ENCODE measurements around the gene PIGN. TPM values are rescaled to one million over a fixed set of nuclear protein-coding genes. Genes with fewer than 3 reads are reported as not detected.

Gene PIGN
- total RNA-seq, 1 donor from 2014 or later: 35.4 TPM

GRCh38 chr18:62189208-62189607 is 2.4 kb upstream of the PIGN start:
- no peak for TF ChIP-seq CTCF (IDR thresholded peaks at IDR 0.05; ENCODE audit: unreplicated experiment)
- DNase-seq (ENCODE audit: low spot score in 2 of 2, unreplicated experiment in 2 of 2): no peak
- Mint-ChIP-seq H3K4me1 (peaks cover 39% of the 10 kb centered on the region), H3K27me3 (ENCODE audit: low read depth) (no peaks in the 10 kb centered on the region), H3K36me3 (peaks cover 15% of the 10 kb centered on the region), H3K9me3 (peaks cover 10% of the 10 kb centered on the region), H3K4me3 (peak overlapping the region; percentile 100), H3K27ac (no peak overlapping the region)

GRCh38 chr18:62187543-62188510 is 971 bp upstream of the PIGN start:
- peak overlapping the region; percentile 99 for H3K27ac Mint-ChIP-seq
- peaks cover 10% of the 10 kb centered on the region for H3K9me3 Mint-ChIP-seq
- peaks cover 43% of the 10 kb centered on the region for H3K4me1 Mint-ChIP-seq
- TF ChIP-seq CTCF (IDR thresholded peaks at IDR 0.05; ENCODE audit: unreplicated experiment): no peak
- peak in 1 of 2 experiments; percentile 55 for DNase-seq (ENCODE audit: low spot score in 2 of 2, unreplicated experiment in 2 of 2)
- H3K27me3 Mint-ChIP-seq (ENCODE audit: low read depth): no peaks in the 10 kb centered on the region
- H3K36me3 Mint-ChIP-seq: peaks cover 13% of the 10 kb centered on the region
- H3K4me3 Mint-ChIP-seq: peak overlapping the region; percentile 100

GRCh38 chr18:62186499-62186773 is 420 bp downstream of the PIGN start:
- H3K4me3 Mint-ChIP-seq: peak overlapping the region; percentile 100
- H3K4me1 Mint-ChIP-seq: peaks cover 43% of the 10 kb centered on the region
- TF ChIP-seq CTCF (IDR thresholded peaks at IDR 0.05; ENCODE audit: unreplicated experiment): no peak
- peak in 1 of 2 experiments; percentile 29 for DNase-seq (ENCODE audit: low spot score in 2 of 2, unreplicated experiment in 2 of 2)
- H3K36me3 Mint-ChIP-seq: peaks cover 3% of the 10 kb centered on the region
- H3K27me3 Mint-ChIP-seq (ENCODE audit: low read depth): no peaks in the 10 kb centered on the region
- H3K9me3 Mint-ChIP-seq: no peaks in the 10 kb centered on the region
- H3K27ac Mint-ChIP-seq: peak overlapping the region; percentile 99

GRCh38 chr18:62183578-62184195 is 3.2 kb downstream of the PIGN start:
- peaks cover 25% of the 10 kb centered on the region for H3K4me1 Mint-ChIP-seq
- no peak for DNase-seq (ENCODE audit: low spot score in 2 of 2, unreplicated experiment in 2 of 2)
- no peaks in the 10 kb centered on the region for H3K36me3 Mint-ChIP-seq
- peak; percentile 86 for TF ChIP-seq CTCF (IDR thresholded peaks at IDR 0.05; ENCODE audit: unreplicated experiment)
- no peaks in the 10 kb centered on the region for H3K27me3 Mint-ChIP-seq (ENCODE audit: low read depth)
- no peaks in the 10 kb centered on the region for H3K9me3 Mint-ChIP-seq
- no peak overlapping the region for H3K27ac Mint-ChIP-seq
- H3K4me3 Mint-ChIP-seq: no peak overlapping the region

- TF ChIP-seq CTCF (IDR thresholded peaks at IDR 0.05; ENCODE audit: unreplicated experiment): no peak
- DNase-seq (ENCODE audit: low spot score in 2 of 2, unreplicated experiment in 2 of 2): no peak
- Mint-ChIP-seq H3K4me3 (no peak overlapping the region), H3K36me3 (peaks cover 2% of the 10 kb centered on the region), H3K4me1 (peaks cover 19% of the 10 kb centered on the region), H3K27me3 (ENCODE audit: low read depth) (no peaks in the 10 kb centered on the region), H3K27ac (no peak overlapping the region), H3K9me3 (no peaks in the 10 kb centered on the region)
These were observed 4.6 kb downstream of the PIGN start for GRCh38 chr18:62182220-62182619.
